ENCODE measurements around the gene JAKMIP1. TPM values are rescaled to one million over a fixed set of nuclear protein-coding genes. Genes with fewer than 3 reads are reported as not detected.

Gene JAKMIP1
- total RNA-seq, 1 donor from 2014 or later = not detected

DNA sequence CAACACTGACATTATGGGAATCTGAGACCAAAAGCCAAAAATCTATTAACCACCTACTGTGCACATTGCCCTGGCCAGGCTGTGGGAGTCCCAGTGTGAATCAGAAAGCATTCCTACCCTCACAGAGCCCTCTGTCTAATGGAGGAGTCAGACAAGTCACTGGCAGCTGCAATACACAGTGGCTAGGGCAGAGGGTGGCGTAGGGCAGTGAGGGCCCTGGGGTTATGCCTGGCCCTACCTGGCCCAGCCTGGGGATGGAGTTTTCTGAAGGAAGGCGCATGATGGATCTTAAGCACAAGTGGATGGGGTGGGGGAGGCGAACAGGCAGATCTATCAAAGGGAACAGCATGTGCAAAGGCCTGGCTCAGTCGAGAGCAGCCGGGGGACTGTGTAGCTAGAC is 10.8 kb downstream of the JAKMIP1 start:
- DNase-seq = no peak
- ATAC-seq = no peak
- intact Hi-C loops (cut with micrococcal nuclease) = no loop called here

- ATAC-seq = no peak
- DNase-seq = no peak
- intact Hi-C loops (cut with micrococcal nuclease) = no loop called here
Measured at GRCh38 chr4:6188687-6189305, 11.6 kb downstream of the JAKMIP1 start.

DNA sequence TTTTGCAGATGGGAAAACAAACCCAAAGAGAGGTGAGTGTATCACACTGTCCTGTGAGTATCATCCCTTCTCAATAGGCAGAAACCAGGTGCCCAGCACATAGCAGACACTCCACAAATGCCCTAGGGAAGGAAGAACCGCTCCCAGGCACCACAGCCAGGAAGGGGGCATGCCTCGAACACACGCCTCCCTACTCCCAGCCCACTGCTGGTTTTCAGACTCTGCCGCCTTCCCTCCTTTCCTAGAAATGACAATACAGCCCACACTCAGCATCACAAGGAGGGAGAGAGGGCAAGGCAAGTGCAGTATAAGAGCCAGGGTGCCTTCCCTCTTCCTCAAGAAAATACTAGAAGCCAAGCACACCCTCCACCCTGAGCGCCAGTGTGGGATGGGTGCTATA is 16.2 kb downstream of the JAKMIP1 start:
- DNase-seq (no peak), ATAC-seq (no peak)
- intact Hi-C loops (cut with micrococcal nuclease) = no loop called here

- DNase-seq (no peak), ATAC-seq (no peak)
- intact Hi-C loops (cut with micrococcal nuclease) = no loop called here
Measured at GRCh38 chr4:6183740-6184139, 16.6 kb downstream of the JAKMIP1 start.

- ATAC-seq (no peak), DNase-seq (no peak)
- intact Hi-C loops (cut with micrococcal nuclease) = no loop called here
Measured at GRCh38 chr4:6182376-6183280, 17.7 kb downstream of the JAKMIP1 start.

GRCh38 chr4:6180841-6181631 is 19.3 kb downstream of the JAKMIP1 start:
- no peak for ATAC-seq

DNA sequence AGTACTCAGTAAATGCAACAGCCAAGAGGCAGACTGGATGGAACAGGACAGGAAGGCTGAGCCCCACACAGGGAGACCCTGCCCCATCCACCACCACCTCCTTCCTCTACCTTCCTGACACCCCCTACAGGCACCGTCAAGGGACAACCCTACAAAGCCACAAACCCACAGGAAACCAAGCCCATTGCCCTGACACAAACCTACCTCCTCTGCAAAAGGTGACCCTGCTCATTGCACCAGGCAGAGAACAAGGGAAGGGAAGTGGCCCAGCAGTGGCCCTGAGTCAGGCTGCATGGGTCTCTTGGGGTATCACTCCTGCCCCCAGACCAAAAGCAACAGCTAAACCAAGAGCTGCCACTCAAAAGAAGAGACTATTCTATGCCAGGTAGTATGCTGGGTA is 21.0 kb downstream of the JAKMIP1 start:
- ATAC-seq (no peak), DNase-seq (no peak)
- intact Hi-C loops (cut with micrococcal nuclease) = no loop called here

More at GRCh38 chr4:6180841-6181631, 19.3 kb downstream of the JAKMIP1 start:
- intact Hi-C loops (cut with micrococcal nuclease) = no loop called here
- DNase-seq = no peak

DNA sequence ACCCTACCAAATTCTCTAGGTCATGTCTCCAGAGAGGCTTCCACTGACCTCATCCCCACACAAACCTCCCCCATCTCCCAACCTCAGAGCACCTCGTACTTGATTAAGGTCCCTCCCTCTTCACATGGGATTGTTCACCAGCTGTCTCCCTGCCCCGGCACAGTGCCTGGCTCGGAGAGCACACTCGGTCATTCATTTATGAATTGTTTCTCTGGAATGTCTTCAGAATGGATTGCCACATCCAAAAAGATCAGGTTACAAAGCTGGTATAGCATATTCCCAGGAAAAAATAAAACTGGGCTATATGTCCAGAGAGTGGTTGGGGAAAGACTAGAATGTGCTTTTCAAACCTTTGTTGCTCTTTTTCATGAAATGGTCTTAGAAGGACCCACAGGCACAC is 21.6 kb downstream of the JAKMIP1 start:
- ATAC-seq = no peak
- no peak for DNase-seq
- intact Hi-C loops (cut with micrococcal nuclease) = no loop called here

DNA sequence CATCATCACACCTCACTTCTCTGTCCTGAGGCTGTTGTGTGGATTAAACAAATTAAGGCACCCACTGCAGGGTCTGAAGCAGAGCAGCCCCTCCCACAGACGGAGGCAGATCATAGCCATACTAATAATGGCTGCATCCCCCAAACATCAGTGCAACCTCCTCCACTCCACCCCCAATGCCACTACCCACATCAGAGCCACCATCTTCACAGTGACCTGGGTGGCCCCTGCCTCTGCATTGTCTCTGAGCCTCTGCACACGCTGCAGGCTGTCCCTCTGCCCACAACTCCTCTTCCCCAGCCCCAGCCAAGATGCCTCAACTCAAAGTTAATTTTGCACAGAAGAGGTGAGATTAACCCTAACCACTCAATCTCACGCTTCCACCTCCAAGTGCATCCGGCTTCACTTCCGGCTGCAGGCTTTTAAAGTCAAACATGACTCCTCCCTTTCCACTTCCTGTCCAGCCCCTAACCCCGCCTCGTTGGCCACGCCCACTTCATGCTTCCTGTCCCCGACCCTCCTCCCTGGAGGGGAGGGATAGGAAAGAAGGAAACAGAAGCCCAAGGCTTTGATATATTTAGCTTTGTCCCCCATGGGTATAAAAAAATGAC is 22.7 kb downstream of the JAKMIP1 start:
- ATAC-seq (no peak), DNase-seq (peak; percentile 45)
- intact Hi-C loops (cut with micrococcal nuclease) = no loop called here

DNA sequence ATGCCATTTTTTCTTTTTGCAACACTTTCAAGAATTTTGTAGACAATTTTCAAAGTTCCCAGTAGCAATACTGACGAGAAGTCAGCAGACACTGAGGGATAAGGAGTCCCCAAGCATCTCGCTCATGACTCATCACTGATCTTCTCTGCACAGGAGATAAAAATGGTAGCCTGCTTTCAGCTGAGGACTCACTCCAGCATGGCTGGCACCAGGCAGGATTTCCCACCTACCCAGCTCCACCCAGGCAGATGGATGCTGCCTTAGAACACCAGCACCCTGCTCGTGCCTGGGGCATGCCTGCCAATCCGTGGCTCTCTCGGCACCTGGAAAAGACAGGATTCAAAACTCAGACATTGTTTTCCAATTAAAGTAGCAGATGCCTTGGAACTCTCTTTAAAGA is 24.9 kb downstream of the JAKMIP1 start:
- intact Hi-C loops (cut with micrococcal nuclease) = no loop called here
- ATAC-seq (no peak), DNase-seq (no peak)

GRCh38 chr4:6172927-6173200 is 27.5 kb downstream of the JAKMIP1 start:
- no peak for ATAC-seq
- no peak for DNase-seq
- intact Hi-C loops (cut with micrococcal nuclease) = no loop called here

GRCh38 chr4:6172093-6172926 is 28.0 kb downstream of the JAKMIP1 start:
- no peak for ATAC-seq
- intact Hi-C loops (cut with micrococcal nuclease) = no loop called here
- no peak for DNase-seq

GRCh38 chr4:6169239-6169638 is 31.1 kb downstream of the JAKMIP1 start:
- ATAC-seq = no peak
- intact Hi-C loops (cut with micrococcal nuclease) = no loop called here
- no peak for DNase-seq

GRCh38 chr4:6165766-6166165 is 34.6 kb downstream of the JAKMIP1 start:
- no peak for ATAC-seq
- no peak for DNase-seq
- intact Hi-C loops (cut with micrococcal nuclease) = no loop called here

GRCh38 chr4:6162885-6163284 is 37.5 kb downstream of the JAKMIP1 start:
- DNase-seq = no peak
- ATAC-seq = no peak
- intact Hi-C loops (cut with micrococcal nuclease) = no loop called here

DNA sequence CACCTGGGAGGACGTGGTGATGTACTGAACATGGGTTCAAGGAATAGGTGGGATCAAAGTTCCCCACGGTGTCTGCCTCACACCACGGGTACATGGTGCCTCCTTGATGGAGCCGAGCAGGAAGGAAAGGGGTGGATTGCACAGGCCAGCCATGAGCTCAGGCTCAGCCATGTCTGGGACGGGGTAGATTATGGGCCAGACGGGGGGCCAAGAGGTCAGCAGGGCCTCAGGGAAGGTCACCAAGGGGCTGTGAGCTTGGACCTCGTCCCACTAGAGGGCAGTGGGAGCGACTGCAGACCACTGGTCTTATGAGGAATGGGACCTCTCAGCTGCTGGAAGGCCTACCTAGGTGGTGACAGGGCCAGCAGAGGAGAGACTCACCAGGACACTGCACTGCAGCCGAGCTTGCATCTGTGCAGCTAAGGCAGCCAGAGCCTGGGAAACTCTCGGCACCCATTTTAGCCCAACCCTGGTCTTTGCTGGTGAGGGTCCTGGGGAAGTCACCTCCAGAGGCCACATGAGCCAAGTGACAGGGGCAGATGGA is 38.4 kb downstream of the JAKMIP1 start:
- ATAC-seq (no peak), DNase-seq (no peak)
- intact Hi-C loops (cut with micrococcal nuclease) = no loop called here

DNA sequence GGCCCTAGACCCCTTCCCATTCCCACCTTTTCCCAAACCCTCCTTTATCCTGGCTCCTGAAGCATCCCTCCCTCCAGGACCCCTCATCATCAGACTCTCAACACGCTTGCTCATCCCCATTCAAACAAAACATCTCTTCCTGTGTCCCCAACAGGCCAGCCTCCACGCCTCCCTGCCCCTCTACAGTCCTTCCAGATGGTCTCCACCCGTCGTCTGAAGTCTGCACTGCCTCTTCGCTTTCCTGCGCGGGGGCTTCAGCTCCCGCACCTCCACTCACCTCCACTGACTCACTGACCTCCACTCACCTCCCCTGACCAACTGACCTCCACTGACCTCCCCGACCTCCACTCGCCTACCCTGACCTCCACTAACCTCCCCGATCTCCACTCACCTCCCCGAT is 39.8 kb downstream of the JAKMIP1 start:
- intact Hi-C loops (cut with micrococcal nuclease) = no loop called here
- ATAC-seq (no peak), DNase-seq (no peak)

- no peak for DNase-seq
- ATAC-seq = no peak
- intact Hi-C loops (cut with micrococcal nuclease) = no loop called here
Measured at GRCh38 chr4:6157926-6158325, 42.4 kb downstream of the JAKMIP1 start.

Data from left ventricle myocardium superior (tissue), 1 donor.